GM20431 (cell line): Measurements from ENCODE around the gene SLC5A9.
"Not testable (repeated sequence)": the region's sequence is repeated elsewhere in the genome, so short reads cannot be mapped to it uniquely, and the experiment has no call there.

Experiments used
- in situ Hi-C: fragments of 300-500 bp; cut with MseI, MboI; formaldehyde crosslinking; loops from one replicate; pipeline ENCODE4 v1.15.0; 2020; ENCODE audit warnings: low sequenced_read_pairs; ENCODE audit not compliant: unreplicated experiment

The SLC5A9 gene

DNA sequence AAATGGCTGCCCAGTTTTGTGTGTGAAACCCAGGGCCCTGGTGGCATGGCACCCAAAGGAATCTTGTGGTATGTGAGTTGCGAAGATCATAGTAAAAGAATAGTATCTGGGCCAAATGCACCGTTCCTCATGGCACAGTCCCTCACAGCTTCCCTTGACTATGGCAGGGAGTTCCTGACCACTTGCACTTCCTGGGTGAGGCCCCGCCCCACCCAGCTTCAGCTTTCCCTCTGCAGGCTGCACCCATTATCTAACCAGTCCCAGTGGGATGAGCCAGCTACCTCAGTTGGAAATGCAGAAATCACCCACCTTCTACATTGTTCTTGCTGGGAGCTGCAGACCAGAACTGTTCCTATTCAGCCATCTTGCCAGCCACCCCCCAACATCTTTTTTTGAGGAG, 63.0 kb downstream of the SLC5A9 start:
- in situ Hi-C loops = no loop called here

DNA sequence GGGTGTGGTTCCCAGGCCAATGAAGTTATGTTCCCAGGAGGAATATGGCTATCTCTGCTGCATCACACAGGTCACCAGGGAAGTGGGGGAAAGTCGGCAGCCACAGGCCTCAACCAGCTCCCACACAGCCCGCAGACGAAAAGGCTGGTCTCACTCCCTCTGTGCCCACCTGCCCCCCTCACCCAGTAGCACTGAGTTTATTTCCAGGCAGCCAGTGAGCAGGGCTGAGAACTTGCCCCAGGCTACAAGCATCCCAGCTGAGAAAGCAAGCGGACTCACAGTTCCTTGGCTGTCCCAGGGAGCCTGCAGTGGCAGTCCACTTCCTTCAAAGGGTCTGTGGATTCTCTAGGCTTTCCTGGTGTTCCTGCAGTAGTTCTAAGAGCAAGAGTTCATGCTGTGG, 68.9 kb downstream of the SLC5A9 start:
- in situ Hi-C loops = no loop called here

DNA sequence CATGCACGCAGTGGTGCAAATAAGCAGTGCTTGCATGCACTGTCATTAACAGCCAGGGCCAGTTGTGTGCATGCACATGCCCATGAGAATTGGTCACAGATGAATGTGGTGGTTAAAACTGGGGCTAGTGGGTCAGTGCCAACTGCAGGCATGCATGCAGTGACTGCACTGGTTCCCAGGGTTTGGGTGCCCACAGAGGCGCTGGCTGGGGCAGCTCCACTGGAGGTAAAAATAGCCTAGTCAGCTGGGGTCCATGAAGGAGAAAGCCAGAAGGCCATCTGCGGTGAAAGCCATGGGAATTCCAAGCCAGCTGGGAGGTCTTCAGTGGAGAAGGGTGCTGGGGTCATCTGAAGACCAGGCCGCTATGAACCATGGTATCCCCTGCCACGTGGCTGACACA, 70.2 kb downstream of the SLC5A9 start:
- in situ Hi-C loops = no loop called here

DNA sequence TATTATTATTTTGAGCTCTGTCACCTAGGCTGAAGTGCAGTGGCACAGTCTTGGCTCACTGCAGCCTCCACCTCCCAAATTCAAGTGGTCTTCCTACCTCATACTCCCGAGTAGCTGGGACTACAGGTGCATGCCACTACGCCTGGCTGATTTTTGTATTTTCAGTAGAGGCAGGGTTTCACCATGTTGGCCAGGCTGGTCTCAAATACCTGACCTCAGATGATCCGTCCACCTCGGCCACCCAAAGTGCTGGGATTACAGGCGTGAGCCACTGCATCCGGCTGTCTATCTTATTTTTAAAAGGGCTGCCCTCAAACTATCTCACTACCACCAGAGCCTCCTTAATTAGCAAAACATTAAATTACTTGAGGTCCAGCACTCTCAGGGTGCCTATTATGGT, 71.6 kb downstream of the SLC5A9 start:
- in situ Hi-C loops = not testable (repeated sequence)

DNA sequence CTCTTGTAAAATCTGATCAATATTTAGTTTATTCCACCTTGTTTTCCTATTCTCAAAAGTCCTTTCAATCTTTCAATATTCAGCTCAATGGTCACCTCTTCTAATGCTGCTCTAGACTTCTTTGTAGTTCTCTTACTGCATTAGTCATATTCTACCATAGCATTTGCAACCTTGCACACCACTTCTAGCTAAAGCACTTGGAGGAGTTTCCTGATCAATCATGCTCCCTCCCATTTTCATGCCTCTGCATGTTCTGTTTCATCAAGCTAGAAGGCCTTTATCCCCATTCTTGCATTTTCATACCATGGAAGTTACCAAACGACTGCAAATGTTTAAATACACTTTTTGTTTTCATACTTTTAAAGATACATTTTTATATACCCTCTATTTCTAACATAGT, 72.1 kb downstream of the SLC5A9 start:
- in situ Hi-C loops = no loop called here
